Stimulated activated CD4-positive, alpha-beta T cell treated with anti-CD3 and anti-CD28 coated beads, Interleukin-12 subunit alpha, Interleukin-12 subunit beta, amount 100 ng/mL, for 24 hours (primary cell): Measurements from ENCODE around the gene UBE2H.

Source experiments
- DNase-seq, 2 experiments: peaks; one replicate each; pipeline ENCODE4 v3.0.0-alpha.2; 2020; ENCODE audit warnings: low read depth in 2 of 2

The UBE2H gene

DNA sequence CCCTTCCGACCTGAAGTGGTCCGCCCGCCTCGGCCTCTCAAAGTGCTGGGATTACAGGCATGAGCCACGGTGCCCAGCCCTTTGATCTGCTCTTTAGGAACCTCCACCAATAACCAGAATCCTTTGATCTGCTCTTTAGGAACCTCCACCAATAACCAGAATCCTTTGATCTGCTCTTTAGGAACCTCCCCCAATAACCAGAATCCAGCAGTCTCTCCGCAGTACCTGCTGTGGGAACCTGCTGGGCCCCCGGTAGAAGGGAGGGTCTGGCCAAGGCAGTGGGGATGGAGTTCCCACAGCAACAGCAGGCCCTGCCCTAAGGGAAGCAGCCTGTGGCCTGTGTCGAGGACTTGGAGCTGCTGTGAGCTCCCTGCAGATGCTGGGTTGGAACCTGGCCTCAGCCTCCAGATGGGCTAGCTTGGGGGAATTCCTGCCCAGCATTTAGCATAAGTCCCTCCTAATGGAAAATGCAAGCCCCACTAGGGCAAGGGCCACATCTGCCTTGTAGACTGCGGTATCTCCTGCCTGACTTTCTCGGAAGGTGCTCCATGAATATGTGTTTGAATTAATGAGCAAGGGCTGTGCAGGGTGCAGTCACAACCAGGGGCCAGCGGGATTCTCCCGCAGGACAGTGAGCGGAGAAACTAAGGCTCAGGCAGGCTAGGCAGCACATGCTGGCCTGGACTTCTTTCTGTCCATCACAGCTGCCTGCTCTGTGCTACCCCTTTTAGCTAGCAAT, 165.8 kb downstream of the UBE2H start:
- no peak for DNase-seq

- DNase-seq, result no peak
These were observed 166.9 kb downstream of the UBE2H start for GRCh38 chr7:129785685-129786514.

GRCh38 chr7:129784783-129785684, 167.7 kb downstream of the UBE2H start:
- no peak for DNase-seq

- DNase-seq, result no peak
These were observed 168.3 kb downstream of the UBE2H start for GRCh38 chr7:129784437-129784782.

GRCh38 chr7:129783584-129783919, 169.2 kb downstream of the UBE2H start:
- DNase-seq, result no peak

- DNase-seq, result no peak
These were observed 169.8 kb downstream of the UBE2H start for GRCh38 chr7:129782818-129783583.

DNA sequence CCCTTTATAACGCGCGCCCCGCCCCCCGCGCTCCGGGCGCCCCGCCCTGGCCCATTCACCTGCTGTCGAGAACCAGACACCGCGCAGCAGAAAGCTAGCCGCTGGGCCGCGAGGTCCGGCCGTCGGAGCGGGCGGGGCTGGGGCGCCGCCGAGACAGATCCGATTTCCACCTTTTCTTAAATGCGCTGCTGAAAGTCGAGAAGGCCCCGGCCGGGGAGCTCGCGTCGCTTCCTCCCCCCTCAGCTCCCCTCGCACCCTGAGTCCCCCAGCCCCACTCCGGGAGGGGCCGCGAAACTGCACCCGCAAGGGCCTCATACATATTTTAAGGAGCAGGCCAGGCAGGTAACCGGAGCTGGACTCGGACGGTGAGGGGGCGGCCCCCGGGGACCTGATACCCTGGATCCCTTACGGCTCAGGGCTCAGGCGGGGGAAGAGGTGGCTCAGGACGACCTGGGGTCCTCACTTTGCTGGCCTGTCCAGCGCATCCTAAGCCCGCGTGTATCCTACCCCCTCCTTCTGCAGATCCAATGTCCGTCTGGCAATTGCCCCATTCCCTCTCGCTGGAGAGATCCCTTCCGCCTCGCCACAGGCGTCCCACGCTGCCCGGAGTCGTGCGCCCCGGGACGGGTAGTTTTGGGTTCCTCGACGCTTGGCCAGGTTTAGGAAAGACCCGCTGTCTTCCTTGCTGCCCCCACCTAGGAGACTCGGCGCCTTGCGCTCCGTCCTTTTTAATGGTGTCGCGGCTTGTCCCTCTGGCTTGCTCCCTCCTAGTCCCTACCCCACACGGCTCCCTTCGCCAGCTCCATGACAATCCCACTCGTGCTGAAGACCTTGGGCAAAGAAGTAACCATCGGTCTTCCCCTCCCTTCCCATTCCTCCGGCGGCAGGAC, 170.6 kb downstream of the UBE2H start:
- DNase-seq, result no peak

GRCh38 chr7:129780974-129781927, 171.5 kb downstream of the UBE2H start:
- no peak for DNase-seq
